IPS DF 6.9 (cell line): Measurements from ENCODE around the gene NCF1.
"Not testable (repeated sequence)": the region's sequence is repeated elsewhere in the genome, so short reads cannot be mapped to it uniquely, and the experiment has no call there.

Experiments used
- DNase-seq: peaks from one replicate; pipeline ENCODE4 v3.0.0-alpha.2; 2013; ENCODE audit warnings: low read depth, low spot score
- H3K27ac ChIP-seq: one replicate; pipeline ENCODE4 v1.5.1; 2013; ENCODE audit warnings: low read length, control low read depth
- H3K27me3 ChIP-seq: 2 replicates; pipeline ENCODE4 v1.6.1; 2013; ENCODE audit warnings: mild to moderate bottlenecking, low read length; ENCODE audit not compliant: control insufficient read depth, insufficient read depth
- H3K36me3 ChIP-seq: 2 replicates; pipeline ENCODE4 v1.6.1; 2013; ENCODE audit warnings: low read length; ENCODE audit not compliant: control insufficient read depth, insufficient read depth
- H3K4me1 ChIP-seq: 2 replicates; pipeline ENCODE4 v1.6.1; 2013; ENCODE audit warnings: low read length; ENCODE audit not compliant: control insufficient read depth, insufficient read depth
- H3K4me3 ChIP-seq: 2 replicates; pipeline ENCODE4 v1.5.1; 2013; ENCODE audit warnings: mild to moderate bottlenecking, low read length
- H3K9me3 ChIP-seq: 2 replicates; pipeline ENCODE4 v1.6.1; 2013; ENCODE audit warnings: low read length, inconsistent platforms; ENCODE audit not compliant: control insufficient read depth, insufficient read depth
- WGBS: extraction: QIAGEN DNeasy Blood & Tissue Kit; methylation state at CpG from one replicate; pipeline ENCODE4 v1.1.7; 2013; ENCODE audit warnings: mixed read lengths, missing lambda C conversion rate; ENCODE audit not compliant: insufficient read length, insufficient coverage; 5-methylcytosine and 5-hydroxymethylcytosine counted together

Gene NCF1

DNA sequence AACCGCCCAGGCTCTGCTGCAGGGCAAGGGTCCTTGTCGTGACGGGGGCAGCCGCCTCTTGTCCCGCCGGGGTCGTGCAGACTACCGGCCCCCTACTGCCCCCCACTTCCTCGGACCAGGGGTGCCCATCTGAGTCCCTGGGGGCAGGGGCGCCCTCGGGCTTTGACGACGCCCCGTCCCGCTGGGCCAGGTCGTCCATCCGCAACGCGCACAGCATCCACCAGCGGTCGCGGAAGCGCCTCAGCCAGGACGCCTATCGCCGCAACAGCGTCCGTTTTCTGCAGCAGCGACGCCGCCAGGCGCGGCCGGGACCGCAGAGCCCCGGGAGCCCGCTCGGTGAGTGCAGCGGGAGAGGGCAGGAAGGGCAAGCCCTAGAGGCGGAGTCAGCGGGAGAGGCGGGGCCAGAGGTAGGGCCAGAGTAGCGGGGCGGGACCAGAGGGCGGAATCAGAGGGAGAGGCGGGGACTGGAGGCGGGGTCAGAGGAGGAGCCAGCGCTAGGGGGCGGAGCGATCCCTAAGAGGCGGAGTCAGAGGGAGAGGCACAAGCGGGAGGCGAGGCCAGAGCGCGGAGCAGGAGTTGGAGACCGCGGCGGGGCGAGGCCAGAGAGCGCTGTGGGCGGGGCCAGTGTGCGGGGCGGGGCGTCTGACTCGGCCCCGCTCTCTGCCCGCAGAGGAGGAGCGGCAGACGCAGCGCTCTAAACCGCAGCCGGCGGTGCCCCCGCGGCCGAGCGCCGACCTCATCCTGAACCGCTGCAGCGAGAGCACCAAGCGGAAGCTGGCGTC lies 14.7 kb downstream of the NCF1 start:
- DNase-seq, H3K36me3 ChIP-seq, H3K27ac ChIP-seq, H3K27me3 ChIP-seq, H3K9me3 ChIP-seq, H3K4me1 ChIP-seq: not testable (repeated sequence)
- peak overlapping the region; percentile 22; the same call in 1 of the 2 replicates for H3K4me3 ChIP-seq
- no CpG with 5 or more reads among the region's 82 CpGs for WGBS

DNA sequence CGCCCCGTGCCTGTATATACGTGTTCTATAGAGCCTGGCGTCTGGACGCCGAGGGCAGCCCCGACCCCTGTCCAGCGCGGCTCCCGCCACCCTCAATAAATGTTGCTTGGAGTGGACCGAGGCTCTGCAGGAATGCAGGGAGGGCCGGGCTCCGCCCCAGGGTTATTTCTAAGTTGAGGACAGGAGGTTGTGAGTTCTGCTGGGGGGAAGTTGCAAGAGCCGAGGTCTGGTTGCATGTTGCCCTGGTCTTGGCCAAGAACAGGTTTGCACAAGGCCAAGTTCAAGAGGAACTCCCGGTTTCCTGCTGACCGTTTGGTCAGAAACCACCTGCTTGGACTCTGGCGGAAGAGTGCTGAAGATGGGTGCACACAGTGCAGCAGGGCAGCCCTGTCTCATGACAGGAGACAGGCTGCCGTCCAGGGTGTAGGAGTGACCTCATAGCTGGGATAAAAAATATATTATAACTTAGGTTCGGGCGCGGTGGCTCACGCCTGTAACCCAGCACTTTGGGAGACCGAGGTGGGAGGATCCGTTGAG lies 15.5 kb downstream of the NCF1 start:
- H3K9me3 ChIP-seq, H3K27me3 ChIP-seq, H3K27ac ChIP-seq, H3K36me3 ChIP-seq, H3K4me3 ChIP-seq, H3K4me1 ChIP-seq, DNase-seq: not testable (repeated sequence)
- no CpG with 5 or more reads among the region's 24 CpGs for WGBS

DNA sequence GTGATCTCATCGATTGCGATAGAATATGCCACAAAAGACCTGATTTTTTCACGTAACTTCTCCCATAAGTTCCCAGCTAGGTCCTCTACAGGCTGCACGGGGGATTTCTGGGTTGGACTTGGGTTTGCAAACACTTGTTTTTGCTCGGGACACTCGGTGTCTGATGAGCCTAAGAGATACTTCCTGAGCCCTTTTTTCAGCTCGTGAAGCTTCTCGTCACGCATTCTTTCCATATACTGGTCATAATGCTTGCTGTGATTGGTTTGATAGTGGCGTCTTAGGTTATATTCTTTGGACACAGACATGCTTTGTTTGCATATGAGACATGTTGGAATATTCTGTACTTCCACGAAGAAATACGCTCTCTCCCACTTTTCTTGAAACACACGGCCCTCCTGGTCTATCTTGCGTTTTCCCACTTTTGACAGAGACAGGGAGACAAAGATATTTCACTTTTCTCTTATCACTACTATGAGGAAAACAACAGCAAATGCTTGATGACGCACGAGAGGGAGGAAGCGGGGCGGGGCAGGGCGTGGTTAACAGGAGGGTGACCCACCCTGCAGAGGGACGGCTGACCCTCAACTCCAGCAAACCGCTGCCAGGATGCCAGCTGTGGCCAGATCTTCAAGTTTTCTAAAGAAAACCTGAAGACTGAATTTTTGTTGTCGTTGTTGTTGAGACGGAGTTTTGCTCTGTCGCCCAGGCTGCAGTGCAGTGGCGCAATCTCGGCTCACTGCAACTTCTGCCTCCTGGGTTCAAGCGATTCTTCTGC lies 24.2 kb downstream of the NCF1 start:
- not testable (repeated sequence) for H3K36me3 ChIP-seq, DNase-seq

DNA sequence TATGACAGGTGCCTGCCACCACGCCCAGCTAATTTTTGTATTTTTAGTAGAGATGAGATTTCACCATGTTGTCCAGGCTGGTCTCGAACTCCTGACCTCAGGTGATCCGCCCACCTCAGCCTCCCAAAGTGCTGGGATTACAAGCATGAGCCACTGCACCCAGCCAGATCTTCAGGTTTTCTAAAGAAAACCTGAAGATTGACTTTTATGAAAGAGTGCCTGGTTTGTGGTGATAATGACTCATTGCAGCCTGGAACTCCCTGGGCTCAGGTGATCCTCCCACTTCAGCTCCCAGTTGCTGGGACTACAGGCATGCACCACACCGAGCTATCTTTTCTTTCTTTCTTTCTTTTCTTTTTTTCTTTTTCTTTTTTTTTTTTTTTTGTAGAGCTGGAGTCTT lies 24.8 kb downstream of the NCF1 start:
- WGBS = no CpG with 5 or more reads among the region's 4 CpGs
- not testable (repeated sequence) for DNase-seq, H3K4me3 ChIP-seq, H3K36me3 ChIP-seq, H3K9me3 ChIP-seq, H3K27me3 ChIP-seq, H3K4me1 ChIP-seq, H3K27ac ChIP-seq

More for the DNA sequence above, 24.2 kb downstream of the NCF1 start:
- not testable (repeated sequence) for H3K9me3 ChIP-seq, H3K27me3 ChIP-seq, H3K4me3 ChIP-seq, H3K27ac ChIP-seq, H3K4me1 ChIP-seq
- WGBS = no CpG with 5 or more reads among the region's 27 CpGs

DNA sequence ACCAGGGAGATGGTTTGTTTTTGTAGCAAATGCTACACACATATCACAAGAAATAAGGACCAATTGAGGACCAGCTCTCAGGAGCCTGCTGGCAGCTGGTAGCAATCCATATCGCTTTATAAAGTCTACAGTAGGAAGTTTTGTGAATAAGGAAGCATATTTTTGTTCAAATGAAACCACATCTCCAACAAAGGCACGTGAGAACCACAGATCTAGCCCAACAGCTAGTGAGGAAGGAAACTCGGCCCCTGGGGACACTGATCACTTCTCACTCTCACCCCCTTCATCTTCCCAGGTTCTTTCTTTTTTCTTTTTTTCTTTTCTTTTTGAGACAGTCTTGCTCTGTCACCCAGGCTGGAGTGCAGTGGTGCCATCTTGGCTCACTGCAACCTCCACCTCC lies 42.1 kb downstream of the NCF1 start:
- WGBS = no CpG with 5 or more reads among the region's 3 CpGs
- H3K9me3 ChIP-seq, H3K27ac ChIP-seq, H3K4me3 ChIP-seq, H3K27me3 ChIP-seq, DNase-seq, H3K4me1 ChIP-seq, H3K36me3 ChIP-seq: not testable (repeated sequence)

DNA sequence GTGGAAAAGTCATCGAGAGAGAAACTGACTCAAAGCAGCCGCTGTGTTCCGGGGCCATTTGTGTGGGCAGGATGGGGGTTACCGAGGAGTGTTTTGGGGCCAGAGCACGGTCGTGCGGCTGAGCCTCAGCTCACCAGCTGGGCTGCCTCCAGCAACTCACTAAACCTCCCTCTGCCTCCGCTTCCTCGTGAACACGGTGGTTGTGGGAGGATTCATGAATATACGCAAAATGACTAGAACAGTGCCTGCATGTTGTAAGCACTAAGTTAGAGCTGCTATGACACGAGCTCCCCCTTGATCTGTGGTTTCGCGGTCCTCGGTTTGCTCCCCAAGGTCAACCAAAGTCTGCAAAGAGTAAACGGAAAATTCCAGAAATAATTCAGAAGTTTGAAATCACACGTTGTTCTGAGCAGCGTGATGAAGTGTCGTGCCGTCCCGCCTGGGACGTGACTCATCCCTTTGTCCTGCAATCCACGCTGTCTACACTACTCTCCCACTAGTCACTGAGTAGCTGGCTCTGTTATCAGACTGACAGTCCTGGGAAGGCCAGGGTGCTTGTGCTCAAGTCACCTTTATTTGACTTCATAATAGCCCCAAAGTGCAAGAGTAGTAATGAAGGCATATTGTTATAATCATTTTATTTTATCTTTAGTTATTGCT lies 46.5 kb downstream of the NCF1 start:
- not testable (repeated sequence) for H3K27me3 ChIP-seq, H3K4me1 ChIP-seq, H3K27ac ChIP-seq, H3K36me3 ChIP-seq, DNase-seq, H3K4me3 ChIP-seq, H3K9me3 ChIP-seq
- no CpG with 5 or more reads among the region's 23 CpGs for WGBS

DNA sequence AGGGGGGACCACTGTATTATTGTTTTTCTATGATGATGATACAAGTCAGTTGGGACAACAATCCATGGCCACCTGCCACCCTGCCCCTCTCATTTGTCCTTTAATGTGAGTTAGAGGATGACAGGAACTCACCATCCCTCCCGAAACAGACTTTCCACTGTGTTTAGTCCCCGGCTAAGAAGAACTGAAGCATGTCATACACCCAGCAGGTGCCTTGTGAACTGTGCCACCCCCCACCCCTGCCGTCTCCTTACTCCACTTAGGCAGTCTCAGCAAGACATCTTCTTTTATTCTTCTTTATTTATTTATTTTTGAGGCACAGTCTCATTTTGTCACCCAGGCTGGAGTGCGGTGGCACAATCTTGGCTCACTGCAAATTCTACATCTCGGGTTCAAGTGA lies 47.4 kb downstream of the NCF1 start:
- H3K36me3 ChIP-seq, H3K9me3 ChIP-seq, H3K4me3 ChIP-seq, H3K4me1 ChIP-seq, H3K27me3 ChIP-seq, DNase-seq, H3K27ac ChIP-seq: not testable (repeated sequence)
- no CpG with 5 or more reads among the region's 5 CpGs for WGBS

DNA sequence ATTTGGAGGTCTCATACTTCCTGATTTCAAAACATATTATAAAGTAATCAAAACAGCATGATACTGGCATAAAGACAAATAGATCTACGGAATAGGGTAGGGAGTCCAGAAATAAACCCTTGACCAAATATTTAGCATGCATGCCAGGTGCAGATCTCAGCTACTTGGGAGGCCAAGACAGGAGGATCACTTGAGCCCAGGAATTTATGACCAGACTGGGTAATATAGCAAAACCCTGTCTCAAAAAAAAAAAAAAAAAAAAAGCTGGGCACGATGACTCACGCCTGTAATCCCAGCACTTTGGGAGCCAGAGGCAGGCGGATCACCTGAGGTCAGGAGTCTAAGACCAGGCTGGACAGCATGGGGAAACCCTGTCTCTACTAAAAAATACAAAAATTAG lies 56.1 kb downstream of the NCF1 start:
- H3K27me3 ChIP-seq, H3K4me1 ChIP-seq, H3K9me3 ChIP-seq, H3K27ac ChIP-seq, H3K36me3 ChIP-seq, H3K4me3 ChIP-seq, DNase-seq: not testable (repeated sequence)
- no CpG with 5 or more reads among the region's 4 CpGs for WGBS

DNA sequence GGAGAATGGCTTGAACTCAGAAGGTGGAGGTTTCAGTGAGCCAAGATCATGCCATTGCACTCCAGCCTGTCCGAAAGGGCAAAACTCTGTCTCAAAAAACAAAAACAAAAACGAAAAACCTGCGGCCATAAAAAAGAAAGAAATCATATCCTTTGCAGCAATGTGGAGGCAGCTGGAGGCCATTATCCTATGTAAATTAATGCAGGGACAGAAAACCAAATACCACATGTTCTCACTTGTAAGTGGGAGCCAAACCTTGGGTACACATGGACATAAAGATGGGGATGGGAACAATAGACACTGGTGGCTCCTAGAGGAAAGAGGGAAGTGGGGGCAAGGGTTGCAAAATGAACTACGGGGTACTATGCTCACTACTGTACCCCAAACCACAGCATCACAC lies 56.6 kb downstream of the NCF1 start:
- not testable (repeated sequence) for H3K27me3 ChIP-seq, H3K4me3 ChIP-seq, H3K27ac ChIP-seq, DNase-seq, H3K4me1 ChIP-seq, H3K36me3 ChIP-seq, H3K9me3 ChIP-seq
- no CpG with 5 or more reads among the region's 4 CpGs for WGBS
